Psoas muscle (tissue), 8 donors: ENCODE measurements around the gene TDRD7. TPM values are rescaled to one million over a fixed set of nuclear protein-coding genes. Genes with fewer than 3 reads are reported as not detected.

Source experiments
- ATAC-seq, 4 donors: fragments of 200-7000 bp; cut with Tn5 transposase; one replicate each; pipeline ENCODE4 v1.9.1; 2020; ENCODE audit warnings: moderate library complexity in 3 of 4, mild to moderate bottlenecking in 2 of 4
- DNase-seq, 2 donors: peaks; one replicate each; pipeline ENCODE4 v3.0.0-alpha.2; 2020
- H3K27ac ChIP-seq: fragments of 200-600 bp; one replicate; pipeline ENCODE4 v1.8.0; 2022
- H3K27me3 ChIP-seq, 3 donors: fragments of 200-600 bp in 1 of 3; one replicate each; pipeline versions ENCODE4 v1.6.1 to v1.8.0; 2013 to 2022; ENCODE audit warnings: low read length in 2 of 3, mild to moderate bottlenecking in 2 of 3, moderate library complexity in 1 of 3; ENCODE audit not compliant: insufficient read depth in 3 of 3
- H3K36me3 ChIP-seq, 2 donors: fragments of 200-600 bp in 1 of 2; one replicate each; pipeline versions ENCODE4 v1.6.1 to v1.8.0; 2013 to 2022; ENCODE audit warnings: low read depth in 1 of 2, mild to moderate bottlenecking in 1 of 2, moderate library complexity in 1 of 2; ENCODE audit not compliant: insufficient read depth in 1 of 2
- H3K4me1 ChIP-seq: fragments of 200-600 bp; one replicate; pipeline ENCODE4 v1.8.0; 2022
- H3K4me3 ChIP-seq: fragments of 200-600 bp; one replicate; pipeline ENCODE4 v1.8.0; 2022; ENCODE audit warnings: mild to moderate bottlenecking
- H3K9me3 ChIP-seq: fragments of 200-600 bp; one replicate; pipeline ENCODE4 v1.8.0; 2022
- WGBS, 3 donors: extraction: QIAGEN DNeasy Blood & Tissue Kit; methylation state at CpG; one replicate each; pipeline versions ENCODE4 v1.1.6 to v1.1.7; 2013; 5-methylcytosine and 5-hydroxymethylcytosine counted together
- intact Hi-C, 2 donors: fragments of 100-400 bp; cut with DNase I; formaldehyde crosslinking; loops; one replicate each; pipeline versions ENCODE4 v1.11.0 to v1.14.2; 2022
- polyA plus RNA-seq, 3 donors: library from polyadenylated mRNA; stranded (reverse); fragments of 200-250 nt; gene quantifications; one replicate each; pipeline ENCODE4 v1.2.3, GENCODE V29; 2013
- total RNA-seq, 4 donors: library from RNA; stranded (reverse); fragmentation: NEBNext Ultra II Directional in 2 of 4; extraction: Animal tissue kit (Norgen Biotek cat#: 25700) in 2 of 4; gene quantifications; one replicate each; pipeline versions ENCODE4 v1.2.1 to v1.2.4, GENCODE V29; 2021 to 2023
- TF ChIP-seq, protein P1 (sequence below): fragments of 200-600 bp; IDR thresholded peaks from one replicate; pipeline ENCODE4 v1.8.0; 2022; ENCODE audit warnings: antibody characterized with exemption
- donor health status: healthy with polysubstance abuse.
- donor health status: DM: no; HTN: no; CAD: no; lungs with moderate emphysema.
- donor health status: Bipolar disorder and iron deficiency.
- donor health status: healthy.
- donor health status: DM: yes; HTN: yes; CAD: no.
- donor health status: DM: no; HTN: no; CAD: no.
- donor health status: DM: no; HTN: no; CAD: no.
- donor health status: DM: yes; HTN: yes; CAD: no.

Gene TDRD7
- total and polyA plus RNA-seq, 7 donors, result 2.3 to 9.9 (median 4.9) TPM

DNA sequence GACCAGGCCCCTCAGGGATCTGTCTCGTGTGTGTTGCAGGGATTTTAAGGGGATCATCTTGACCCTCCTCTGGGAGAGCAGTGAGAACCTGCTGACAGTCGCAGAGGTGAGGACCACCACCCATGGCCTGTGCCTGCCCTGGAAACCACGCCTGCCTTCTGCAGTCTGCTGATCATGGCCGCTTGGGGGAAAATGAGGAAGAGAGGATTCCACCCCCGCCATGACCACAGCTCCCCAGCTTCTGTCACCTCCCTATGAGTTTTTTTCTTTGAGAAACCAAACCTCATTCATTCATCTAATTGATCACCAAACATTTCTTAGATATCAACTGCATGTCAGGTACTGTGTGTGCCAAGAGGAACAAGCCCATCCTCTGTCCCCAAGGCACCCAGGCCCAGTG is 46.3 kb upstream of the TDRD7 start:
- DNase-seq (no peak), ATAC-seq (no peak)
- Histone ChIP-seq H3K4me1 (no peaks in the 10 kb centered on the region), H3K9me3 (peaks cover 13% of the 10 kb centered on the region), H3K27me3 (no peaks in the 10 kb centered on the region), H3K27ac (no peak overlapping the region), H3K36me3 (no peaks in the 10 kb centered on the region), H3K4me3 (no peak overlapping the region)
- intact Hi-C loops, result no loop called here
- 89 to 93% (median 90%) methylated on average over 4 to 5 of the region's 5 CpGs for WGBS, 3 donors
- TF ChIP-seq, protein P1, sequence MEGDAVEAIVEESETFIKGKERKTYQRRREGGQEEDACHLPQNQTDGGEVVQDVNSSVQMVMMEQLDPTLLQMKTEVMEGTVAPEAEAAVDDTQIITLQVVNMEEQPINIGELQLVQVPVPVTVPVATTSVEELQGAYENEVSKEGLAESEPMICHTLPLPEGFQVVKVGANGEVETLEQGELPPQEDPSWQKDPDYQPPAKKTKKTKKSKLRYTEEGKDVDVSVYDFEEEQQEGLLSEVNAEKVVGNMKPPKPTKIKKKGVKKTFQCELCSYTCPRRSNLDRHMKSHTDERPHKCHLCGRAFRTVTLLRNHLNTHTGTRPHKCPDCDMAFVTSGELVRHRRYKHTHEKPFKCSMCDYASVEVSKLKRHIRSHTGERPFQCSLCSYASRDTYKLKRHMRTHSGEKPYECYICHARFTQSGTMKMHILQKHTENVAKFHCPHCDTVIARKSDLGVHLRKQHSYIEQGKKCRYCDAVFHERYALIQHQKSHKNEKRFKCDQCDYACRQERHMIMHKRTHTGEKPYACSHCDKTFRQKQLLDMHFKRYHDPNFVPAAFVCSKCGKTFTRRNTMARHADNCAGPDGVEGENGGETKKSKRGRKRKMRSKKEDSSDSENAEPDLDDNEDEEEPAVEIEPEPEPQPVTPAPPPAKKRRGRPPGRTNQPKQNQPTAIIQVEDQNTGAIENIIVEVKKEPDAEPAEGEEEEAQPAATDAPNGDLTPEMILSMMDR, result no peak

DNA sequence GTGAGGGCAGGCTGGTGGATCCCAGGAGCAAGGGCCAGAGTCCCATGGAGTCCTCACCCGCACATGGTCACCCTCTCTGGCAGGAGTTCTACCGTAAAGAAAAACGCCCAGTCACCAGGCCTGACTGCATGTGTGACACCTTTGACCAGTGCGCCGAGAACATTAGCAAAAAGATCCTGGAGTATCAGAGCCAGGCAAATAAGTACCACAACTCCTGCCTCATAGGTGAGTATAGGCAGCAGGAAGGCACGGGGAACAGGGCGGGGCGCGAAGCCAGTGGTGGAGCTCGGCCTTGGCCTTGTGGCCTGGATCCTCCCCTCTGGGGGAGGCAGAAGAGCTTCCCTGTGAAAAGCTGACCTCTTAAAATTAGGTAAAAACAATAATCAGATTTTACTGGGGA is 45.4 kb upstream of the TDRD7 start:
- no peaks in the 10 kb centered on the region for H3K4me1 ChIP-seq
- WGBS, 3 donors, result 96 to 97% (median 96%) methylated on average over 10 of the region's 10 CpGs
- TF ChIP-seq, protein P1, result no peak
- DNase-seq (no peak), ATAC-seq (no peak)
- intact Hi-C loops, result no loop called here
- H3K4me3 ChIP-seq, result no peak overlapping the region
- no peak overlapping the region for H3K27ac ChIP-seq
- peaks cover 13% of the 10 kb centered on the region for H3K9me3 ChIP-seq
- H3K36me3 ChIP-seq, result no peaks in the 10 kb centered on the region
- no peaks in the 10 kb centered on the region for H3K27me3 ChIP-seq

DNA sequence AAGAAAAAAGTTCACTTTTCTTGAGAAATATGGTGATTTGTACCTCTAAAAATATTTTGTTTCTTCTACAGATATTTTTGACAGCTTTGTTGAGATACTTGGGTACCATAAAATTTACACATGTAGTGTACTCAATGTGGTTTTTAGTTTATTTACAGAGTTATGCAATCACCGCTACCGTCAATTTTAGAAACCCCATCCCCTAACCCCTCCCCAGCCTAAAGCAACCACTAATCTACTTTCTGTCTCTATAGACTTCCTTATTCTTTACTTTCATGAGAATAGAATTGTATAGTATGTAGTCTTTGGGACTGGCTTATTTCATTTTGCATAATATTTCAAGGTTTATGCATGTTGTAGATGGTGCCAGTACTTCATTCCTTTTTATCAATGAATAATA is 45.0 kb upstream of the TDRD7 start:
- H3K27ac ChIP-seq, result no peak overlapping the region
- intact Hi-C loops, result no loop called here
- DNase-seq (no peak), ATAC-seq (no peak)
- no peak overlapping the region for H3K4me3 ChIP-seq
- H3K4me1 ChIP-seq, result no peaks in the 10 kb centered on the region
- H3K27me3 ChIP-seq, result no peaks in the 10 kb centered on the region
- TF ChIP-seq, protein P1, result no peak
- 86 to 90% (median 87%) methylated on average over 2 of the region's 2 CpGs for WGBS, 3 donors
- H3K9me3 ChIP-seq, result peaks cover 13% of the 10 kb centered on the region
- no peaks in the 10 kb centered on the region for H3K36me3 ChIP-seq

DNA sequence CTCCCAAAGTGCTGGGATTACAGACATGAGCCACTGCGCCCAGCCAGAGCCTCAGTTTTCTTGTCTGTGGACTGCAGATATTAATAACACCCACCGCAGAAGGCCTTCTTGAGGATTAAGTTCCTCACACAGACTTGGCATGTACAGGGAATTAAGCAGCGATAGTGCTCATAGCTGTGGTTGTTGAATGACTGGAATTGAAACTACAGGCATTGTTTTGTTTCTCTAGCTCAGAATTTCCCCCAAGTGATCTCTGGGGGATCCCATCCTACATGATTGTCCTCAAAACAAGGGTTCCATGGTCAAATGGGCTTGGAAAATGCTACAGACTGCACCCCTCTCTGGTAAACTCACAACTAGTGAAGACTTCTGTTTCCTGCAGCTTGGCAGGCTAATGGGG is 44.2 kb upstream of the TDRD7 start:
- WGBS, 3 donors, result 89 to 90% (median 90%) methylated on average over 3 of the region's 3 CpGs
- intact Hi-C loops, result no loop called here
- no peak overlapping the region for H3K27ac ChIP-seq
- no peak overlapping the region for H3K4me3 ChIP-seq
- H3K36me3 ChIP-seq, result no peaks in the 10 kb centered on the region
- H3K4me1 ChIP-seq, result no peaks in the 10 kb centered on the region
- DNase-seq (no peak), ATAC-seq (no peak)
- H3K27me3 ChIP-seq, result no peaks in the 10 kb centered on the region
- peaks cover 13% of the 10 kb centered on the region for H3K9me3 ChIP-seq
- TF ChIP-seq, protein P1, result no peak

DNA sequence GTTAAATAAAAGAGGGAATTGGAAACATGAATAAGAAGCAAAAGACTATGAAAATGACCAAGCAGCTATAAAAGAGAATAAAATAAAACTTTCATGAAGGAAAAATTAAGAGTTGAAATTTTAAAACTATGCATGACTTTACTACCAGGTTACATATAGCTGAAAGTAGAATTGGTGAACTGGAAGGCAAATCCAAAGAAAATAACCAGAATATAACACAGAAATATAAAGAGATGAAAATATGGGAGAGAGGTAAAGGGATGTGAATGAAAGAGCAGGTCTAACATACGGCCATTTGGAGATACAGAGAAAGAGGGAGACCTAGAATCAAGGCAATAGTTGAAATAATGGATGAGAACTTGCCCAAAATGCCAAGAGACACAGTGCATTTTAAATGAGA is 42.9 kb upstream of the TDRD7 start:
- Histone ChIP-seq H3K4me3 (no peak overlapping the region), H3K36me3 (no peaks in the 10 kb centered on the region), H3K4me1 (no peaks in the 10 kb centered on the region), H3K9me3 (peaks cover 13% of the 10 kb centered on the region), H3K27ac (no peak overlapping the region), H3K27me3 (no peaks in the 10 kb centered on the region)
- no peak for ATAC-seq
- intact Hi-C loops, result no loop called here
- no peak for DNase-seq
- TF ChIP-seq, protein P1, result no peak
- WGBS, 3 donors, result 89 to 100% (median 97%) methylated on average over 1 of the region's 1 CpG
